Fibroblast of pulmonary artery (primary cell): ENCODE results near the gene CTSK.

ENCODE experiments used
- DNase-seq: peaks from one replicate; pipeline ENCODE4 v3.0.0-alpha.2; 2010; ENCODE audit warnings: low read depth
- H3K4me3 ChIP-seq: replicated peaks from 2 replicates; pipeline ENCODE4 v1.5.1; 2011; ENCODE audit warnings: low read depth, mild to moderate bottlenecking, control low read depth, low read length, moderate library complexity
- TF ChIP-seq, protein P1 (sequence below): IDR thresholded peaks from 2 replicates; pipeline ENCODE4 v1.5.1; 2011; ENCODE audit warnings: mild to moderate bottlenecking, control low read depth, low read length, inconsistent platforms; ENCODE audit errors: missing control alignments

Gene CTSK

DNA sequence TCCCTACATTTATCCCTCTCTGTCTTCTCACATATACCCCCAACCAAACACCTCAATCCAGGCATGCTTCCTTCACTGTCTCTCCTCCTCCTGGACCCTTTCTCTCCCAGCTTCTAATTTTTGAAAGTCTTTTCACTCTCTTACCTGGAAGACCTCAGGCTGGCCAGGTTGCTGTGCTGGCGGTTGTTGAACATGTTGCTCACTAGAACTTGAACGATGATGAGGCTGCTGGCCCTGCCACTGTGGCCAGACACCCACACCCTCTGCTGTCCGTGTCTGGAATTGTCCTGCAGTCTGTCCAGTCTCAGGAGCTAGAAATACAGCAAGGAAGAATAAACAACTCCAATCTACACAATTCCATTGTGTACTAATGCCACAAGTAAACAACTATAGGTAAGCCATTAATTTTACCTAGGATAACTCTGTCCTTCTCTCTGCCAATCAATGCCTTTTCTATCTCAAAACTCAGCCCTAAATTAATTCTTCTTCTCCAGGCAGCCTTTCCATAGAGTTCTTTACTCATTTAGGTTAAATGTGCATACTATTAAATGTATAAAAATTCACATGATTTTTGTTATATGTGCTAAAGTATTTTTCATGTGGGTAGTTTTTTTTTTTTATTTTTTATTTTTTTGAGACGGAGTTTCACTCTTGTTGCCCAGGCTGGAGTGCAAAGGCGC is 5.1 kb upstream of the CTSK start:
- no peak overlapping the region for H3K4me3 ChIP-seq
- DNase-seq: peak; percentile 79
- TF ChIP-seq, protein P1, sequence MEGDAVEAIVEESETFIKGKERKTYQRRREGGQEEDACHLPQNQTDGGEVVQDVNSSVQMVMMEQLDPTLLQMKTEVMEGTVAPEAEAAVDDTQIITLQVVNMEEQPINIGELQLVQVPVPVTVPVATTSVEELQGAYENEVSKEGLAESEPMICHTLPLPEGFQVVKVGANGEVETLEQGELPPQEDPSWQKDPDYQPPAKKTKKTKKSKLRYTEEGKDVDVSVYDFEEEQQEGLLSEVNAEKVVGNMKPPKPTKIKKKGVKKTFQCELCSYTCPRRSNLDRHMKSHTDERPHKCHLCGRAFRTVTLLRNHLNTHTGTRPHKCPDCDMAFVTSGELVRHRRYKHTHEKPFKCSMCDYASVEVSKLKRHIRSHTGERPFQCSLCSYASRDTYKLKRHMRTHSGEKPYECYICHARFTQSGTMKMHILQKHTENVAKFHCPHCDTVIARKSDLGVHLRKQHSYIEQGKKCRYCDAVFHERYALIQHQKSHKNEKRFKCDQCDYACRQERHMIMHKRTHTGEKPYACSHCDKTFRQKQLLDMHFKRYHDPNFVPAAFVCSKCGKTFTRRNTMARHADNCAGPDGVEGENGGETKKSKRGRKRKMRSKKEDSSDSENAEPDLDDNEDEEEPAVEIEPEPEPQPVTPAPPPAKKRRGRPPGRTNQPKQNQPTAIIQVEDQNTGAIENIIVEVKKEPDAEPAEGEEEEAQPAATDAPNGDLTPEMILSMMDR: peak; percentile 93

DNA sequence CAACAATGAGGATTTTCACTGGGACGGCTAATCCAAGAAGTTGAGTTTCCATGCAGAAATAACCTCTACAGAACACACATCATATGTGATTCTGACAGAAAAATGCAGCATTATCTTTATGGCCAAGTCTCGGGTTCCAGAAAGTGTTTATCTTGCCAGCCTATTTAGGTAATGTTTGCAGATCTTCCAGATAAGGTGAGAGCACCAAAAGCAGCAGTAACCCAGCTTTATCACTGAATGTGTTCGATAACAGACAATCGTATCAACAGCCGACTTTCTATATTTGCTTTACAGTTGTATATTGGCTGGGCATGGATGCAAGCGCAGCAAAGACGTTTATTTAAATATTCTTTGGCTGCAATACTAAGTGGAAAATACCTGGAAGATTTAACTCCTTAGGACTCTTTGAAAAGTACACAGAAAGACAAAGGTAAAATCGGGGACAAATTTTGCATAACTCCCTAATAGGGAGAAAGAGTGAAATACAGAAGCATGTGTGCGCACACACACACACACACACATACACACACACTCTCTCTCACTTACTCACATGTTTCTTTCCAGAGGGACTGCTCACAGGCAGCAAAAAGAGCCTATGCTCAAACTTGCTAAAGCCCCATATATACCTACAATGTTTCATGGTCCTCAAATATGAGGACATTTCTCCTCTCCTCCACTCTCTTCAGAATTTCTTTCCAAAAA is 3.0 kb upstream of the CTSK start:
- no peak for DNase-seq
- TF ChIP-seq, protein P1: no peak
- no peak overlapping the region for H3K4me3 ChIP-seq

DNA sequence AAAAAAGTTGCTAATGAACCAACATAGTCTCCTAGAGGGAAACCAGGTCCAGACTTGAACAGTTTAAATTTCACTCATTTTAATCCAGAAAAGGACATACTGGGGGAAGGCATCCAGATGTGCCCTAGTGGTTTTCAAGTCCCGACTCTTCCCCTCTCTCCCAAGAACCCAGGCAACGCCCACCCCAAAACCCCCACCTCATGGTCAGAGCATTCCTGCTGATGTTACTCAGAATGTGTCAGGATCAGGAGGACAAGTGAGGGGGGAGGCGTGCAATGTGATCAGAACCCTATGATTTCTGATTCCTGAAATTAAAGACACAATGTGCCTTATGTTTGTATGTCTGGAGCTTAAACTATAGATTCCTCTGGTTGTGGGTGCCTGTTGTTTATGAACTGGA is 1.6 kb upstream of the CTSK start:
- no peak for DNase-seq
- TF ChIP-seq, protein P1: no peak
- no peak overlapping the region for H3K4me3 ChIP-seq

DNA sequence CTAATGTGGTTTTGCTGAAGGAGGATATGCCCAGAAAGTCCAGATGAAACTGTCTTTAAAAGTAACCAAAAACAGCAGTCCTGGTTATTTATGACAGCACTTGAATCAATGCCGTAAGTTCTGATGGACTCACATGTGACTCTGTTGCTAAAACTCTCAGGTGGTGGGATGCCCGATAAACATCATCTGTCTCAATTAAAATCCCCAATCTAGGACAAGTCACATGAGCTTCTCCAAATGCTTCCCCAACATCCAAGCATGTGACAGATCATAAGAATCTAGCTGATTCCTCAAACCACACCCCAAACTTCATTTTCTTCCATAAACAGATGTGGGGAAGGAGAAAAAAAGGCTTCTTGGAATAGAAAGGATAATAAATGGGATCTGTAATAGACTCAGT is 786 bp upstream of the CTSK start:
- TF ChIP-seq, protein P1: no peak
- no peak overlapping the region for H3K4me3 ChIP-seq
- DNase-seq: no peak

DNA sequence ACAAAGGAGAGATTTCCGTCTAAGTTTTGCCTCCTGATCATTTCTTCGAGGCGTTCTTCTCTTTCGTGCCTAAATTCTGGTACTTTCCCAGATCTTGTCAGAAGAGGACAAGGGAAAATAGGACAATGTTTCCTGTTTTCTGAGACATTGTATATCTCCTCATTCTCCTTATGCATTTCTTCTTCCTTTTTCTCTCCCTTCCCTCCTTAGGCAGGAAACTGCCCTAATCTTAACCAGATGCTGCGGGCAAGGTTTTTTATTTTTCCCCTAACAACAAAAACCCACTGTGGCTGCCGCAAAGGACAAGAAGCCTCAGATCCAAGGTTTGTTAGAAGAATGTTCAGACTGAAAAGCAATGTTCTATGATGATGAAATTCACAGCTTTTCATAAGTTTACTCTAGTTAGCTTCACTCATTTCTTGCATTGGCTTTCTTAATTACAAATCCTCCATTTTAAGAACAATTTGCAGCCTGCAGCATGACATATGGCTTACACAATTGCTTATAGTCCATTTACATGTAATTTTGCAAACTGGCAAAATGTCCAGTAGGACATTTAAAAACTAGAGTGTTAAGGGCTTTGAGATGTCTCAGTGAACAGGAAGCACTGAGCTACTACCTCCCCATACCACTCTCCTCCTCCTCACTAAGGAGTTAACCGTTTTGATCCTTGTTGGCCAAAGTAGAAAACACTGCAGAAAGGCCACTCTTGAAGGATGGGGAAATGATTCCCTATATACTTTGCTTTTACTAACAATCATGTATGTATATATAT is 624 bp downstream of the CTSK start:
- H3K4me3 ChIP-seq: peak overlapping the region; percentile 28
- TF ChIP-seq, protein P1: no peak
- DNase-seq: no peak

DNA sequence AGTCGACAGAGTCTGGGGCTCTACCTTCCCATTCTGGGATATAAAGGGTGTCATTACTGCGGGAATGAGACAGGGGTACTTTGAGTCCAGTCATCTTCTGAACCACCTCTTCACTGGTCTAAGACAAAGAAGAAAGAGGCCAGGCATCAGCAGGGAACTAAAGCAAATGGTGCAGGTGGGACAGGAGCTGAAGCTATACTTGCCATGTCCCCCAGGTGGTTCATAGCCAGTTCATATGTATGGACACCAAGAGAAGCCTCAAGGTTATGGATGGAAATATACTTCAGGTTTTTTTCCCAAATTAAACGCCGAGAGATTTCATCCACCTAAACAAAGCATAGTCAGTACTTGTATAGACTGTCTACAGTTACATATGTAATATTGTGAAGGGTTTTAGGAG is 2.2 kb downstream of the CTSK start:
- TF ChIP-seq, protein P1: no peak
- no peak overlapping the region for H3K4me3 ChIP-seq
- DNase-seq: no peak
